HepG2 (cell line): ENCODE data around the gene GALNT17. TPM values are rescaled to one million over a fixed set of nuclear protein-coding genes. Genes with fewer than 3 reads are reported as not detected.

Source experiments
- ATAC-seq: fragments of 200-7000 bp; cut with Tn5 transposase; 3 replicates; pipeline ENCODE4 v1.9.1; 2020; ENCODE audit warnings: mild to moderate bottlenecking, moderate library complexity
- BruUV-seq: library from RNA; stranded (reverse); fragments of 400-500 nt; replicated peaks from 2 replicates; lab custom pipeline; 2021; lab: Mats Ljungman, UMichigan
- CTCF ChIA-PET: fragments of 300-600 bp; formaldehyde crosslinking; extraction: SDS; loops from one replicate; lab custom pipeline; 2021; ENCODE audit warnings: low total read pairs, inconsistent platforms, low intra/inter-chr PET ratio; lab: Yijun Ruan, JAX
- POLR2A ChIA-PET: fragments of 350-600 bp; sonication (Branson Sonifier 250); formaldehyde crosslinking; loops from one replicate; lab custom pipeline; 2020; ENCODE audit warnings: antibody characterized with exemption, inconsistent platforms; lab: Yijun Ruan, JAX
- DNase-seq: peaks from one replicate; pipeline ENCODE4 v3.0.0-alpha.2; 2015; ENCODE audit warnings: low spot score
- FAIRE-seq: peaks from 3 replicates; lab custom pipeline; 2011; peaks lifted over from hg19 to GRCh38; lab: Jason Lieb, UNC
- H2AFZ ChIP-seq: one replicate; pipeline ENCODE4 v1.6.1; 2011; ENCODE audit warnings: low read length, inconsistent platforms
- H3K27ac ChIP-seq: fragments of 300-600 bp; 3 replicates; pipeline ENCODE4 v1.8.0; 2011; ENCODE audit warnings: mixed run types, mild to moderate bottlenecking, mixed read lengths, low read length, inconsistent platforms; ENCODE audit not compliant: insufficient read depth; ENCODE audit errors: extremely low read length
- H3K27me3 ChIP-seq, 2 experiments: fragments of 200-600 bp in 1 of 2; 2 replicates in 1 of 2; 3 replicates in 1 of 2; pipeline versions ENCODE4 v1.6.0 to v1.8.0; 2011; ENCODE audit warnings: low read length in 2 of 2, mild to moderate bottlenecking in 2 of 2, moderate library complexity in 2 of 2, inconsistent platforms in 1 of 2; ENCODE audit not compliant: insufficient read depth in 2 of 2, control insufficient read depth in 1 of 2
- H3K36me3 ChIP-seq, 2 experiments: fragments of 200-600 bp in 1 of 2; replicated peaks in 1 of 2; 2 replicates in 1 of 2; 3 replicates in 1 of 2; pipeline versions ENCODE4 v1.5.1 to v1.8.0; 2011; ENCODE audit warnings: low read length in 2 of 2, inconsistent platforms in 1 of 2; ENCODE audit not compliant: insufficient read depth in 2 of 2, control insufficient read depth in 1 of 2
- H3K4me1 ChIP-seq: 2 replicates; pipeline ENCODE4 v1.5.1; 2012; ENCODE audit warnings: low read length, inconsistent platforms; ENCODE audit not compliant: insufficient read depth
- H3K4me2 ChIP-seq: 2 replicates; pipeline ENCODE4 v1.6.0; 2011; ENCODE audit warnings: low read depth, low read length, inconsistent platforms
- H3K4me3 ChIP-seq, 3 experiments: fragments of 200-600 bp in 1 of 3; sonication (generic), shearing (Covaris generic) in 1 of 3; replicated peaks in 1 of 3; 2 replicates each; pipeline ENCODE4 v1.5.1; 2011 to 2016; ENCODE audit warnings: low read length in 3 of 3, inconsistent platforms in 2 of 3, low read depth in 2 of 3, mild to moderate bottlenecking in 2 of 3, control low read depth in 1 of 3, mixed read lengths in 1 of 3; ENCODE audit not compliant: insufficient read depth in 1 of 3
- H3K79me2 ChIP-seq: one replicate; pipeline ENCODE4 v1.6.1; 2011; ENCODE audit warnings: low read length, inconsistent platforms; ENCODE audit not compliant: insufficient read depth
- H3K9ac ChIP-seq: 2 replicates; pipeline ENCODE4 v1.6.0; 2011; ENCODE audit warnings: mild to moderate bottlenecking, low read depth, low read length, inconsistent platforms; ENCODE audit not compliant: insufficient read depth
- H3K9me3 ChIP-seq: 2 replicates; pipeline ENCODE4 v1.5.1; 2012; ENCODE audit warnings: mild to moderate bottlenecking, low read length
- H4K20me1 ChIP-seq: 2 replicates; pipeline ENCODE4 v1.6.0; 2011; ENCODE audit warnings: inconsistent platforms, mild to moderate bottlenecking, low read length, moderate library complexity; ENCODE audit not compliant: insufficient read depth
- CENPX ChIP-seq: sonication (generic); formaldehyde crosslinking; IDR thresholded peaks from 2 replicates; pipeline ENCODE4 v1.9.0; 2021; ENCODE audit warnings: mild to moderate bottlenecking, missing genetic modification reagents, moderate library complexity
- DR1 ChIP-seq: sonication (generic); formaldehyde crosslinking; IDR thresholded peaks from 2 replicates; pipeline ENCODE4 v1.8.0; 2021; ENCODE audit warnings: mild to moderate bottlenecking, missing genetic modification reagents, inconsistent platforms
- EEA1 ChIP-seq: sonication (generic); formaldehyde crosslinking; IDR thresholded peaks from 2 replicates; pipeline ENCODE4 v1.5.1; 2020; ENCODE audit warnings: mild to moderate bottlenecking, missing genetic modification reagents, borderline replicate concordance
- HDAC1 ChIP-seq: sonication (generic); formaldehyde crosslinking; IDR thresholded peaks from 2 replicates; pipeline ENCODE4 v1.5.1; 2020; ENCODE audit warnings: mild to moderate bottlenecking, missing genetic modification reagents
- PAX8 ChIP-seq: sonication (generic); formaldehyde crosslinking; IDR thresholded peaks from 2 replicates; pipeline ENCODE4 v1.8.0; 2022; ENCODE audit warnings: mild to moderate bottlenecking, missing genetic modification reagents, borderline replicate concordance
- PHF8 ChIP-seq: sonication (generic); formaldehyde crosslinking; IDR thresholded peaks from 2 replicates; pipeline ENCODE4 v1.5.0; 2020; ENCODE audit warnings: missing genetic modification reagents
- UBTF ChIP-seq: sonication (generic); formaldehyde crosslinking; IDR thresholded peaks from 2 replicates; pipeline ENCODE4 v1.4.0; 2020; ENCODE audit warnings: mild to moderate bottlenecking, missing genetic modification reagents
- ZBTB38 ChIP-seq: sonication (generic); formaldehyde crosslinking; IDR thresholded peaks from 2 replicates; pipeline ENCODE4 v1.5.1; 2020; ENCODE audit warnings: mild to moderate bottlenecking, missing genetic modification reagents
- ZFP36L2 ChIP-seq: sonication (generic); formaldehyde crosslinking; IDR thresholded peaks from 2 replicates; pipeline ENCODE4 v1.4.0; 2020; ENCODE audit warnings: missing genetic modification reagents
- ZFP91 ChIP-seq: sonication (generic); formaldehyde crosslinking; IDR thresholded peaks from 2 replicates; pipeline ENCODE4 v1.9.0; 2022; ENCODE audit warnings: missing genetic modification reagents, mild to moderate bottlenecking, borderline replicate concordance
- ZNF569 ChIP-seq: sonication (generic); formaldehyde crosslinking; IDR thresholded peaks from 2 replicates; pipeline ENCODE4 v1.5.0; 2020; ENCODE audit warnings: mild to moderate bottlenecking, missing genetic modification reagents, moderate library complexity, borderline replicate concordance
- ZNF646 ChIP-seq: sonication (generic); formaldehyde crosslinking; IDR thresholded peaks from 2 replicates; pipeline ENCODE4 v1.9.0; 2021; ENCODE audit warnings: mild to moderate bottlenecking, missing genetic modification reagents
- ZNF670 ChIP-seq: sonication (generic); formaldehyde crosslinking; IDR thresholded peaks from 2 replicates; pipeline ENCODE4 v1.8.0; 2022; ENCODE audit warnings: mild to moderate bottlenecking, missing genetic modification reagents, borderline replicate concordance
- ZSCAN9 ChIP-seq: IDR thresholded peaks from 2 replicates; pipeline ENCODE4 v1.6.1; 2016; ENCODE audit warnings: borderline replicate concordance
- WGBS: methylation state at CpG from one replicate; pipeline ENCODE4 v1.1.6; 2017; ENCODE audit warnings: low lambda C conversion rate; 5-methylcytosine and 5-hydroxymethylcytosine counted together
- in situ Hi-C: cut with HindIII; loops from 2 replicates; pipeline ENCODE4 v1.10.0; 2017; ENCODE audit warnings: low pct_unique_long_range_greater_than_20kb; ENCODE audit not compliant: extremely low pct_ligation_motif_present
- intact Hi-C: fragments of 100-400 bp; cut with micrococcal nuclease; formaldehyde crosslinking; loops from one replicate; pipeline ENCODE4 v1.10.0; 2022; ENCODE audit not compliant: unreplicated experiment
- polyA plus RNA-seq, 8 experiments: library from polyadenylated mRNA; depleted of rRNA in 3 of 8; stranded (reverse) in 7 of 8; unstranded in 1 of 8; fragments of >200 nt; fragmentation: Illumina TruSeq in 4 of 8; extraction: Trizol in 4 of 8; gene quantifications; 2 replicates each; pipeline versions ENCODE4 v1.2.1 to v1.2.3, GENCODE V29; 2011 to 2016; ENCODE audit warnings: low read depth in 4 of 8, missing spikeins in 1 of 8, mixed read lengths in 1 of 8; ENCODE audit not compliant: insufficient read depth in 1 of 8
- total RNA-seq, 5 experiments: library from RNA; depleted of rRNA; stranded (reverse); fragments of >200 nt; fragmentation: Illumina TruSeq; extraction: Trizol; gene quantifications; 2 replicates each; pipeline ENCODE4 v1.2.3, GENCODE V29; 2016; ENCODE audit warnings: low read depth in 1 of 5

GALNT17 gene
- total and polyA plus RNA-seq, 2 of the 13 experiments (the other 11 are each of a cell fraction or from before 2014, with no cell fraction given) = not detected

- TF ChIP-seq ZNF646 (CRISPR knock-in tag) = no peak
- no peak for TF ChIP-seq ZNF569 (CRISPR knock-in tag)
- no peak for TF ChIP-seq HDAC1 (CRISPR knock-in tag)
- TF ChIP-seq EEA1 (CRISPR knock-in tag) = no peak
- no peak for TF ChIP-seq ZNF670 (CRISPR knock-in tag)
Measured at GRCh38 chr7:71216211-71216610, 84.3 kb downstream of the GALNT17 start (continued).

- no peaks in the 10 kb centered on the region for H4K20me1 ChIP-seq
- ChIA-PET POLR2A (no interaction called here), CTCF (no interaction called here)
- DNase-seq = no peak
- H3K27me3 ChIP-seq = no peaks in the 10 kb centered on the region; a peak in 1 of 5 replicates
- WGBS = 35% methylated on average over 5 of the region's 5 CpGs
- BruUV-seq = no TSS peak
- FAIRE-seq = no peak
- H3K4me2 ChIP-seq = no peak overlapping the region
- intact Hi-C loops = no loop called here
- no peak overlapping the region for H3K27ac ChIP-seq
- H3K9ac ChIP-seq = no peak overlapping the region
- in situ Hi-C loops = no loop called here
- H2AFZ ChIP-seq = no peak overlapping the region
- TF ChIP-seq PHF8 (CRISPR knock-in tag) (no peak), ZSCAN9 (CRISPR knock-in tag) (no peak), ZFP36L2 (CRISPR knock-in tag) (no peak), CENPX (CRISPR knock-in tag) (no peak), UBTF (CRISPR knock-in tag) (no peak), PAX8 (CRISPR knock-in tag) (no peak), ZBTB38 (CRISPR knock-in tag) (no peak), ZFP91 (CRISPR knock-in tag) (no peak), DR1 (CRISPR knock-in tag) (no peak)
- H3K9me3 ChIP-seq = no peaks in the 10 kb centered on the region
- no peak overlapping the region for H3K4me3 ChIP-seq
- no peaks in the 10 kb centered on the region for H3K4me1 ChIP-seq
- ATAC-seq = no peak
- no peaks in the 10 kb centered on the region for H3K36me3 ChIP-seq
- no peaks in the 10 kb centered on the region for H3K79me2 ChIP-seq
Measured at GRCh38 chr7:71220210-71220695, 88.3 kb downstream of the GALNT17 start.
